Measurements from ENCODE around the gene RBM44.

Gene RBM44

GRCh38 chr2:237872178-237872887, 73.8 kb downstream of the RBM44 start:
- DNase-seq = no peak

- DNase-seq = no peak
These were observed 74.8 kb downstream of the RBM44 start for GRCh38 chr2:237873421-237873831.

GRCh38 chr2:237873897-237874551, 75.4 kb downstream of the RBM44 start:
- DNase-seq = no peak

- no peak for DNase-seq
These were observed 76.1 kb downstream of the RBM44 start for GRCh38 chr2:237874585-237875161.

- DNase-seq = no peak
These were observed 76.9 kb downstream of the RBM44 start for GRCh38 chr2:237875256-237876060.

GRCh38 chr2:237876061-237876526, 77.5 kb downstream of the RBM44 start:
- no peak for DNase-seq

GRCh38 chr2:237876532-237876931, 78.0 kb downstream of the RBM44 start:
- DNase-seq = no peak

- no peak for DNase-seq
These were observed 78.4 kb downstream of the RBM44 start for GRCh38 chr2:237876951-237877491.

GRCh38 chr2:237877576-237878307, 79.2 kb downstream of the RBM44 start:
- DNase-seq = no peak

GRCh38 chr2:237878321-237879057, 79.9 kb downstream of the RBM44 start:
- DNase-seq = no peak

GRCh38 chr2:237879058-237879430, 80.5 kb downstream of the RBM44 start:
- DNase-seq = no peak

- no peak for DNase-seq
These were observed 81.5 kb downstream of the RBM44 start for GRCh38 chr2:237879991-237880560.

GRCh38 chr2:237882510-237883481, 84.2 kb downstream of the RBM44 start:
- no peak for DNase-seq

- no peak for DNase-seq
These were observed 85.4 kb downstream of the RBM44 start for GRCh38 chr2:237883951-237884446.

GRCh38 chr2:237884681-237885080, 86.1 kb downstream of the RBM44 start:
- no peak for DNase-seq

- DNase-seq = no peak
These were observed 86.7 kb downstream of the RBM44 start for GRCh38 chr2:237885111-237885930.

GRCh38 chr2:237885931-237886684, 87.5 kb downstream of the RBM44 start:
- DNase-seq = no peak

All from NCI-H526 (cell line).